Muscle of leg (tissue), 11 donors: ENCODE measurements around the gene DOHH. TPM values are rescaled to one million over a fixed set of nuclear protein-coding genes. Genes with fewer than 3 reads are reported as not detected.
"Not testable (repeated sequence)": the region's sequence is repeated elsewhere in the genome, so short reads cannot be mapped to it uniquely, and the experiment has no call there.

Source experiments
- DNase-seq: peaks from one replicate; pipeline ENCODE4 v3.0.0; 2013
- H3K27ac ChIP-seq: one replicate; pipeline ENCODE4 v1.5.1; 2013; ENCODE audit warnings: mild to moderate bottlenecking, low read length, control low read depth
- H3K27me3 ChIP-seq: one replicate; pipeline ENCODE4 v1.6.1; 2013; ENCODE audit warnings: low read length; ENCODE audit not compliant: control insufficient read depth, insufficient read depth
- H3K36me3 ChIP-seq: one replicate; pipeline ENCODE4 v1.6.1; 2013; ENCODE audit warnings: low read length; ENCODE audit not compliant: control insufficient read depth, insufficient read depth
- H3K4me1 ChIP-seq: one replicate; pipeline ENCODE4 v1.6.1; 2013; ENCODE audit warnings: low read length; ENCODE audit not compliant: control insufficient read depth, insufficient read depth
- H3K4me3 ChIP-seq: one replicate; pipeline ENCODE4 v1.5.1; 2013; ENCODE audit warnings: low read length, control low read depth
- H3K9me3 ChIP-seq: replicated peaks from 2 replicates; pipeline ENCODE4 v1.6.1; 2013; ENCODE audit warnings: low read depth, low read length; ENCODE audit not compliant: control insufficient read depth
- WGBS: methylation state at CpG from one replicate; pipeline ENCODE4 v1.1.5; 2013; ENCODE audit warnings: missing lambda C conversion rate; ENCODE audit not compliant: insufficient coverage; 5-methylcytosine and 5-hydroxymethylcytosine counted together
- polyA plus RNA-seq, 8 donors: library from polyadenylated mRNA; unstranded; fragments of 120-200 nt; gene quantifications; one replicate each; pipeline versions ENCODE4 v1.2.1 to v1.2.3, GENCODE V29; 2013; ENCODE audit warnings: inconsistent platforms in 1 of 8, low replicate concordance in 1 of 8; ENCODE audit not compliant: insufficient read length in 8 of 8, insufficient read depth in 1 of 8
- total RNA-seq: library from RNA; stranded (reverse); fragments of 120-200 nt; gene quantifications from one replicate; pipeline ENCODE4 v1.2.4, GENCODE V29; 2013

Gene DOHH
- total and polyA plus RNA-seq, 9 donors, result 6.4 to 10.6 (median 9.5) TPM

- WGBS, result 96% methylated on average over 9 of the region's 14 CpGs
- Histone ChIP-seq H3K4me1 (peaks cover 9% of the 10 kb centered on the region), H3K27me3 (no peaks in the 10 kb centered on the region), H3K27ac (no peak overlapping the region), H3K9me3 (no peaks in the 10 kb centered on the region), H3K4me3 (no peak overlapping the region), H3K36me3 (peaks cover 74% of the 10 kb centered on the region)
- no peak for DNase-seq
Measured at GRCh38 chr19:3535563-3535965, 35.1 kb upstream of the DOHH start.

GRCh38 chr19:3535235-3535535, 34.7 kb upstream of the DOHH start:
- Histone ChIP-seq H3K27me3 (no peaks in the 10 kb centered on the region), H3K9me3 (no peaks in the 10 kb centered on the region), H3K4me3 (no peak overlapping the region), H3K4me1 (peaks cover 9% of the 10 kb centered on the region), H3K36me3 (peaks cover 74% of the 10 kb centered on the region), H3K27ac (no peak overlapping the region)
- 89% methylated on average over 9 of the region's 9 CpGs for WGBS
- no peak for DNase-seq

GRCh38 chr19:3534375-3535234, 34.1 kb upstream of the DOHH start:
- Histone ChIP-seq H3K36me3 (peaks cover 72% of the 10 kb centered on the region), H3K4me3 (no peak overlapping the region), H3K27ac (no peak overlapping the region), H3K27me3 (no peaks in the 10 kb centered on the region), H3K9me3 (no peaks in the 10 kb centered on the region), H3K4me1 (peaks cover 9% of the 10 kb centered on the region)
- no peak for DNase-seq
- WGBS, result 85% methylated on average over 37 of the region's 38 CpGs

GRCh38 chr19:3533563-3534216, 33.2 kb upstream of the DOHH start:
- H3K27me3 ChIP-seq, result no peaks in the 10 kb centered on the region
- no peak overlapping the region for H3K27ac ChIP-seq
- DNase-seq, result no peak
- peaks cover 64% of the 10 kb centered on the region for H3K36me3 ChIP-seq
- H3K4me1 ChIP-seq, result peaks cover 9% of the 10 kb centered on the region
- H3K9me3 ChIP-seq, result no peaks in the 10 kb centered on the region
- WGBS, result 71% methylated on average over 11 of the region's 12 CpGs
- H3K4me3 ChIP-seq, result no peak overlapping the region

GRCh38 chr19:3533033-3533432, 32.6 kb upstream of the DOHH start:
- 86% methylated on average over 15 of the region's 17 CpGs for WGBS

GRCh38 chr19:3532154-3532786, 31.8 kb upstream of the DOHH start:
- WGBS, result 88% methylated on average over 32 of the region's 33 CpGs
- no peak for DNase-seq
- Histone ChIP-seq H3K9me3 (no peaks in the 10 kb centered on the region), H3K27me3 (no peaks in the 10 kb centered on the region), H3K27ac (no peak overlapping the region), H3K4me1 (peaks cover 9% of the 10 kb centered on the region), H3K4me3 (no peak overlapping the region), H3K36me3 (peaks cover 68% of the 10 kb centered on the region)

More at GRCh38 chr19:3533033-3533432, 32.6 kb upstream of the DOHH start:
- DNase-seq, result no peak
- Histone ChIP-seq H3K9me3 (no peaks in the 10 kb centered on the region), H3K27ac (no peak overlapping the region), H3K36me3 (peaks cover 63% of the 10 kb centered on the region), H3K27me3 (no peaks in the 10 kb centered on the region), H3K4me1 (peaks cover 9% of the 10 kb centered on the region), H3K4me3 (no peak overlapping the region)

GRCh38 chr19:3531716-3532115, 31.2 kb upstream of the DOHH start:
- Histone ChIP-seq H3K4me3 (no peak overlapping the region), H3K27ac (no peak overlapping the region), H3K9me3 (no peaks in the 10 kb centered on the region), H3K4me1 (peaks cover 4% of the 10 kb centered on the region), H3K27me3 (no peaks in the 10 kb centered on the region), H3K36me3 (peaks cover 74% of the 10 kb centered on the region)
- DNase-seq, result no peak
- 88% methylated on average over 28 of the region's 29 CpGs for WGBS

GRCh38 chr19:3530389-3530788, 29.9 kb upstream of the DOHH start:
- no peaks in the 10 kb centered on the region for H3K4me1 ChIP-seq
- WGBS, result 96% methylated on average over 12 of the region's 12 CpGs
- no peak overlapping the region for H3K27ac ChIP-seq
- no peaks in the 10 kb centered on the region for H3K27me3 ChIP-seq
- no peak for DNase-seq
- peaks cover 75% of the 10 kb centered on the region for H3K36me3 ChIP-seq
- no peaks in the 10 kb centered on the region for H3K9me3 ChIP-seq
- no peak overlapping the region for H3K4me3 ChIP-seq

GRCh38 chr19:3529299-3529698, 28.8 kb upstream of the DOHH start:
- H3K4me3 ChIP-seq, H3K27ac ChIP-seq, H3K4me1 ChIP-seq, H3K9me3 ChIP-seq, DNase-seq, H3K27me3 ChIP-seq: not testable (repeated sequence)
- H3K36me3 ChIP-seq, result peaks cover 72% of the 10 kb centered on the region
- over 99% methylated on average over 7 of the region's 7 CpGs for WGBS

GRCh38 chr19:3528539-3529211, 28.2 kb upstream of the DOHH start:
- DNase-seq, result no peak
- WGBS, result 96% methylated on average over 19 of the region's 20 CpGs
- Histone ChIP-seq H3K27me3 (no peaks in the 10 kb centered on the region), H3K4me3 (no peak overlapping the region), H3K9me3 (no peaks in the 10 kb centered on the region), H3K36me3 (peaks cover 72% of the 10 kb centered on the region), H3K4me1 (no peaks in the 10 kb centered on the region), H3K27ac (no peak overlapping the region)
